HepG2 (cell line): Measurements from ENCODE around the gene OTOGL. TPM values are rescaled to one million over a fixed set of nuclear protein-coding genes. Genes with fewer than 3 reads are reported as not detected.

ENCODE experiments used
- ATAC-seq: fragments of 200-7000 bp; cut with Tn5 transposase; 3 replicates; pipeline ENCODE4 v1.9.1; 2020; ENCODE audit warnings: mild to moderate bottlenecking, moderate library complexity
- BruUV-seq: library from RNA; stranded (reverse); fragments of 400-500 nt; replicated peaks from 2 replicates; lab custom pipeline; 2021; lab: Mats Ljungman, UMichigan
- CTCF ChIA-PET: fragments of 300-600 bp; formaldehyde crosslinking; extraction: SDS; loops from one replicate; lab custom pipeline; 2021; ENCODE audit warnings: low total read pairs, inconsistent platforms, low intra/inter-chr PET ratio; lab: Yijun Ruan, JAX
- POLR2A ChIA-PET: fragments of 350-600 bp; sonication (Branson Sonifier 250); formaldehyde crosslinking; loops from one replicate; lab custom pipeline; 2020; ENCODE audit warnings: antibody characterized with exemption, inconsistent platforms; lab: Yijun Ruan, JAX
- DNase-seq: peaks from one replicate; pipeline ENCODE4 v3.0.0-alpha.2; 2015; ENCODE audit warnings: low spot score
- FAIRE-seq: peaks from 3 replicates; lab custom pipeline; 2011; peaks lifted over from hg19 to GRCh38; lab: Jason Lieb, UNC
- H2AFZ ChIP-seq: one replicate; pipeline ENCODE4 v1.6.1; 2011; ENCODE audit warnings: low read length, inconsistent platforms
- H3K27ac ChIP-seq: fragments of 300-600 bp; 3 replicates; pipeline ENCODE4 v1.8.0; 2011; ENCODE audit warnings: mixed run types, mild to moderate bottlenecking, mixed read lengths, low read length, inconsistent platforms; ENCODE audit not compliant: insufficient read depth; ENCODE audit errors: extremely low read length
- H3K27me3 ChIP-seq, 2 experiments: fragments of 200-600 bp in 1 of 2; 2 replicates in 1 of 2; 3 replicates in 1 of 2; pipeline versions ENCODE4 v1.6.0 to v1.8.0; 2011; ENCODE audit warnings: low read length in 2 of 2, mild to moderate bottlenecking in 2 of 2, moderate library complexity in 2 of 2, inconsistent platforms in 1 of 2; ENCODE audit not compliant: insufficient read depth in 2 of 2, control insufficient read depth in 1 of 2
- H3K36me3 ChIP-seq, 2 experiments: fragments of 200-600 bp in 1 of 2; replicated peaks in 1 of 2; 2 replicates in 1 of 2; 3 replicates in 1 of 2; pipeline versions ENCODE4 v1.5.1 to v1.8.0; 2011; ENCODE audit warnings: low read length in 2 of 2, inconsistent platforms in 1 of 2; ENCODE audit not compliant: insufficient read depth in 2 of 2, control insufficient read depth in 1 of 2
- H3K4me1 ChIP-seq: 2 replicates; pipeline ENCODE4 v1.5.1; 2012; ENCODE audit warnings: low read length, inconsistent platforms; ENCODE audit not compliant: insufficient read depth
- H3K4me2 ChIP-seq: 2 replicates; pipeline ENCODE4 v1.6.0; 2011; ENCODE audit warnings: low read depth, low read length, inconsistent platforms
- H3K4me3 ChIP-seq, 3 experiments: fragments of 200-600 bp in 1 of 3; sonication (generic), shearing (Covaris generic) in 1 of 3; replicated peaks in 1 of 3; 2 replicates each; pipeline ENCODE4 v1.5.1; 2011 to 2016; ENCODE audit warnings: low read length in 3 of 3, inconsistent platforms in 2 of 3, low read depth in 2 of 3, mild to moderate bottlenecking in 2 of 3, control low read depth in 1 of 3, mixed read lengths in 1 of 3; ENCODE audit not compliant: insufficient read depth in 1 of 3
- H3K79me2 ChIP-seq: one replicate; pipeline ENCODE4 v1.6.1; 2011; ENCODE audit warnings: low read length, inconsistent platforms; ENCODE audit not compliant: insufficient read depth
- H3K9ac ChIP-seq: 2 replicates; pipeline ENCODE4 v1.6.0; 2011; ENCODE audit warnings: mild to moderate bottlenecking, low read depth, low read length, inconsistent platforms; ENCODE audit not compliant: insufficient read depth
- H3K9me3 ChIP-seq: 2 replicates; pipeline ENCODE4 v1.5.1; 2012; ENCODE audit warnings: mild to moderate bottlenecking, low read length
- H4K20me1 ChIP-seq: 2 replicates; pipeline ENCODE4 v1.6.0; 2011; ENCODE audit warnings: inconsistent platforms, mild to moderate bottlenecking, low read length, moderate library complexity; ENCODE audit not compliant: insufficient read depth
- ATF3 ChIP-seq: sonication (generic); formaldehyde crosslinking; IDR thresholded peaks from 2 replicates; pipeline ENCODE4 v1.4.0; 2020; ENCODE audit warnings: missing genetic modification reagents
- FLYWCH1 ChIP-seq: sonication (generic); formaldehyde crosslinking; IDR thresholded peaks from 2 replicates; pipeline ENCODE4 v1.8.1; 2023; ENCODE audit warnings: mild to moderate bottlenecking, missing genetic modification reagents
- GZF1 ChIP-seq: sonication (generic); formaldehyde crosslinking; IDR thresholded peaks from 2 replicates; pipeline ENCODE4 v1.5.1; 2020; ENCODE audit warnings: mild to moderate bottlenecking, missing genetic modification reagents
- KAT8 ChIP-seq: IDR thresholded peaks from 2 replicates; pipeline ENCODE4 v1.6.1; 2016; ENCODE audit warnings: missing genetic modification reagents, missing compliant biosample characterization
- MLXIP ChIP-seq: sonication (generic); formaldehyde crosslinking; IDR thresholded peaks from 2 replicates; pipeline ENCODE4 v1.9.0; 2021; ENCODE audit warnings: missing genetic modification reagents, borderline replicate concordance
- MXI1 ChIP-seq: IDR thresholded peaks from 3 replicates; pipeline ENCODE4 v1.6.1; 2012; ENCODE audit warnings: low read depth, low read length, inconsistent platforms, borderline replicate concordance
- SUZ12 ChIP-seq: fragments of 150-350 bp; IDR thresholded peaks from 2 replicates; pipeline ENCODE4 v1.6.1; 2014; ENCODE audit warnings: low read depth, low read length
- ZNF251 ChIP-seq: sonication (generic); formaldehyde crosslinking; IDR thresholded peaks from 2 replicates; pipeline ENCODE4 v1.9.0; 2021; ENCODE audit warnings: mild to moderate bottlenecking, missing genetic modification reagents
- ZNF367 ChIP-seq: sonication (generic); formaldehyde crosslinking; IDR thresholded peaks from 2 replicates; pipeline ENCODE4 v1.4.0; 2020; ENCODE audit warnings: missing genetic modification reagents, borderline replicate concordance
- ZNF546 ChIP-seq: sonication (generic); formaldehyde crosslinking; conservative IDR thresholded peaks from 2 replicates; pipeline ENCODE4 v1.8.1; 2023; ENCODE audit warnings: mild to moderate bottlenecking, missing genetic modification reagents
- WGBS: methylation state at CpG from one replicate; pipeline ENCODE4 v1.1.6; 2017; ENCODE audit warnings: low lambda C conversion rate; 5-methylcytosine and 5-hydroxymethylcytosine counted together
- in situ Hi-C: cut with HindIII; loops from 2 replicates; pipeline ENCODE4 v1.10.0; 2017; ENCODE audit warnings: low pct_unique_long_range_greater_than_20kb; ENCODE audit not compliant: extremely low pct_ligation_motif_present
- intact Hi-C: fragments of 100-400 bp; cut with micrococcal nuclease; formaldehyde crosslinking; loops from one replicate; pipeline ENCODE4 v1.10.0; 2022; ENCODE audit not compliant: unreplicated experiment
- polyA plus RNA-seq, 8 experiments: library from polyadenylated mRNA; depleted of rRNA in 3 of 8; stranded (reverse) in 7 of 8; unstranded in 1 of 8; fragments of >200 nt; fragmentation: Illumina TruSeq in 4 of 8; extraction: Trizol in 4 of 8; gene quantifications; 2 replicates each; pipeline versions ENCODE4 v1.2.1 to v1.2.3, GENCODE V29; 2011 to 2016; ENCODE audit warnings: low read depth in 4 of 8, missing spikeins in 1 of 8, mixed read lengths in 1 of 8; ENCODE audit not compliant: insufficient read depth in 1 of 8
- total RNA-seq, 5 experiments: library from RNA; depleted of rRNA; stranded (reverse); fragments of >200 nt; fragmentation: Illumina TruSeq; extraction: Trizol; gene quantifications; 2 replicates each; pipeline ENCODE4 v1.2.3, GENCODE V29; 2016; ENCODE audit warnings: low read depth in 1 of 5

The OTOGL gene
- total and polyA plus RNA-seq, 2 of the 13 experiments (the other 11 are each of a cell fraction or from before 2014, with no cell fraction given) = not detected

DNA sequence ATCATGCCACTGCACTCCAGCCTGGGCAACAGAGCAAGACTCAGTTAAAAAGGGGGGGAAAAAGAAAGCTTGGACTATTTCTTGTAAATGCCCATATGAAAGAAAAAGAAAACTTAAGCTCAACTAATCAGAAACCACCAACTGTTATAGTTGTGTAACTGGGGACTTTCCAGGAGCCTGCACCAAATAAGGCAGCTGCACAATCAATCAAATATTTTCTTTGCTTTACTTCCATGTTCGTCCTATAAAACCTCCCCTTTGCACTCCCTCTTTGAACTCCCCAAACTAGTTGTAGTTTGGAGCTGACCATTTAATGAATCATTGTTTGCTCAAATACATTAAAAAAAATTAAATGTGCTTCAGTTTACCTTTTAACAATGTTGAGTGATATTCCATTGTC is 54.9 kb downstream of the OTOGL start:
- peaks cover 9% of the 10 kb centered on the region for H3K4me1 ChIP-seq
- CTCF ChIA-PET = no interaction called here
- no peak overlapping the region for H3K4me2 ChIP-seq
- no TSS peak for BruUV-seq
- in situ Hi-C loops = no loop called here
- DNase-seq (no peak), ATAC-seq (no peak)
- intact Hi-C loops = no loop called here
- no peak for TF ChIP-seq MXI1
- TF ChIP-seq, all 625 proteins: peak for 0
- no peak overlapping the region for H3K27ac ChIP-seq
- no peak for FAIRE-seq
- H2AFZ ChIP-seq = no peak overlapping the region
- 0% methylated on average over 1 of the region's 1 CpG for WGBS
- no peaks in the 10 kb centered on the region for H3K36me3 ChIP-seq
- no peaks in the 10 kb centered on the region for H3K27me3 ChIP-seq
- no peaks in the 10 kb centered on the region for H3K79me2 ChIP-seq
- no peak overlapping the region for H3K4me3 ChIP-seq
- no peaks in the 10 kb centered on the region for H4K20me1 ChIP-seq
- no peaks in the 10 kb centered on the region for H3K9me3 ChIP-seq
- H3K9ac ChIP-seq = no peak overlapping the region
- POLR2A ChIA-PET = no interaction called here

GRCh38 chr12:80156306-80156705 is 57.0 kb downstream of the OTOGL start:
- Histone ChIP-seq H3K4me1 (no peaks in the 10 kb centered on the region), H3K9me3 (no peaks in the 10 kb centered on the region), H3K27me3 (no peaks in the 10 kb centered on the region)
- FAIRE-seq = no peak
- in situ Hi-C loops = no loop called here
- TF ChIP-seq KAT8 (no peak), FLYWCH1 (no peak), GZF1 (CRISPR knock-in tag) (no peak), ZNF251 (CRISPR knock-in tag) (no peak), ATF3 (CRISPR knock-in tag) (no peak), MLXIP (CRISPR knock-in tag) (no peak), ZNF367 (CRISPR knock-in tag) (no peak), SUZ12 (no peak), ZNF546 (CRISPR knock-in tag) (no peak)
- TF ChIP-seq, all 625 proteins: peak for 0
- no peak for DNase-seq
- Histone ChIP-seq H2AFZ (no peak overlapping the region), H3K4me2 (no peak overlapping the region), H4K20me1 (no peaks in the 10 kb centered on the region), H3K36me3 (no peaks in the 10 kb centered on the region), H3K4me3 (no peak overlapping the region), H3K9ac (no peak overlapping the region), H3K27ac (no peak overlapping the region), H3K79me2 (no peaks in the 10 kb centered on the region)
- POLR2A ChIA-PET = no interaction called here
- no TSS peak for BruUV-seq
- intact Hi-C loops = no loop called here
- ATAC-seq = no peak
- CTCF ChIA-PET = no interaction called here
- WGBS = 0% methylated on average over 5 of the region's 5 CpGs
